ENCODE data around the gene KLHL20.
A peak's percentile ranks its signal among the peaks of the same experiment; 100 is the strongest.
"Not testable (repeated sequence)": the region's sequence is repeated elsewhere in the genome, so short reads cannot be mapped to it uniquely, and the experiment has no call there.

KLHL20 gene

DNA sequence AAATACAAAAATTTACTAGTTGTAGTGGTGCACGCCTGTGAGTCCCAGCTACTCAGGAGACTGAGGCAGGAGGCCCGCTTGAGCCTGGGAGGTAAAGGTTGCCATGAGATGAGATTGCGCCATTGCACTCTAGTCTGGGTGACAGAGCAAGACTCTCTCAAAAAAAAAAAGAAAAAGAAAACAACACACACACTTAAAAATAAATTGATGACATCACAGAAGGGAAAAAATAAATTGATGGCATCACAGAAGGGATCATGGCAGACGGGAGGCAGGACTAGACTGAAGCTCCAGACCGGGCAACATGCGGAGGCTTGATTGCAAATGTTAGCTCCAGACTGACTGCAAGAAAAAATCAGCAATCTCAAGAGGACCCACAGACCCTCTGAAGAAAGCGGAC is 43.3 kb downstream of the KLHL20 start:
- DNase-seq: no peak

DNA sequence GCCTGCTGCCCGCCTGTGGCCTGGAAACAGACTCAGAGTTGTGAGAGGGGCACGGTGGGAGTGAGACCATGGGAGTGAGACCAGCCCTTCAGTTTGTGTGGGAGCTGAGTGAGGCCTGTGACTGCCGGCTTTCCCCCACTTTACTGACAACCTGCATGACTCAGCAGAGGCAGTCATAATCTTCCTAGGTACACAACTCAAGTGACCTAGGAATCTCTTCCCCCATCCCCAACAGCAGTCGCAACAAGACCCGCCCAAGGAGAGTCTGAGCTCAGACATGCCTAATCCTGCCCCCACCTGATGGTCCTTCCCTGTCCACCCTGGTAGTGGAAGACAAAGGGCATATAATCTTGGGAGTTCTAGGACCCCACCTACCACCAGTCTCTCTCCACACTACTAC is 44.2 kb downstream of the KLHL20 start:
- no peak for DNase-seq

DNA sequence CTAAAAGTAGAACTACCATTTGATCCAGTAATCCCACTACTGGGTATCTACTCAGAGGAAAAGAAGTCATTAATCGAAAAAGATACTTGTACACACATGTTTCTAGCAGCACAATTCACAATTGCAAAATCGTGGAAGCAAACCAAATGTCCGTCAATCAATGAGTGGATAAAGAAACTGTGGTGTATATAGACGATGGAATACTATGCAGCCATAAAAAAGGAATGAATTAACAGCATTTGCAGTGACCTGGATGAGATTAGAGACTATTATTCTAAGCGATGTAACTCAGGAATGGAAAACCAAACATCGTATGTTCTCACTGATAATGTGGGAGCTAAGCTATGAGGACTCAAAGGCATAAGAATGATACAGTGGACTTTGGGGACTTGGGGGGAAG is 49.5 kb downstream of the KLHL20 start:
- not testable (repeated sequence) for DNase-seq

DNA sequence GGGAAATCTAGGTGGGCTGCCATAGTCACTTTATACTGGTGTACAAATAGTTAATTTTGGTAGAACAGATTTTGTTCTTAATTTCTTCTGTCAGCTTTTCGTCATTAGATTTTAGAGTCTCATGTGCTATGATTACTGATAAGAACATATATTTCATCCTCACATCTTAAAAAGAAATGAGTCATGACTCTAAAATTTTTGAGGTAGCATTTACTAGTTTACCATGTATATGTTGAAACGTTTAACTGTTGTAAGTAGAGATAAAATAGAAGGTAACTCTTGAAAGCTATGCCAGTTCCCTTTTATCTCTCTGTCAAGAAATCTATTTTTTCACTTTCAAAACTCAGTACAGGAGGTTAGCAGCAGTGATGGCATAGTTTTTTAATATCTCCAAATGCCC is 53.4 kb downstream of the KLHL20 start:
- DNase-seq: no peak

DNA sequence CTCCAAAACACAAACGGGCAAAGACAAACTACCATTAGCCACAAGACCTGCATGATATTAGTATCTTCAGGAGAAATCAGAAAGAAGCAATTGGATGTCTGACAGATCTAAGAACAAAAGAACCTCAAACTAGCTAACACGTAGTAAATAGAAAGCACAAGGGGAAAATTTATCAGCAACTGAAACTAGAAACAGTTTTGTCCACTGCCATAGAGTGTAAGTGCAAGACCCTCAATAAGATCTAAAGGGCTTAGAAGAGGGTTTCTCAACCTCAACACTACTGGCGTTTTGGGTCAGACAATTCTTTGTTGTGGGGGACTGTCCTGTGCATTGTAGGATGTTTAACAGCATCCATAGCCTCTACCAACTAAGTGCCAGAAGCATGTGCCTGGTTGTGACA is 54.0 kb downstream of the KLHL20 start:
- DNase-seq: no peak

DNA sequence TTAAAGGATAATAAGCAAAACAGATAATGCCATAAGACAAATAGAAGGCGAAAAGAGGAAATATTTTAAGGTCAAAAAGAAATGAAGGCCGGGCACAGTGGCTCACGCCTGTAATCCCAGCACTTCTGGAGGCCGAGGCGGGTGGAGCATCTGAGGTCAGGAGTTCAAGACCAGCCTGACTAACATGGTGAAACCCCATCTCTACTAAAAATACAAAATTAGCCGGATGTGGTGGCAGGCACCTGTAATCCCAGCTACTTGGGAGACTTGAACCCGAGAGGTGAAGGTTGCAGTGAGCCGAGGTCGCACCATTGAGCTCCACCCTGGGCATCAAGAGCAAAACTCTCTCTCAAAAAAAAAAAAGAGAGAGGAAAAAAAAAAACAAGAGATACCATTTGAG is 55.5 kb downstream of the KLHL20 start:
- DNase-seq: not testable (repeated sequence)

DNA sequence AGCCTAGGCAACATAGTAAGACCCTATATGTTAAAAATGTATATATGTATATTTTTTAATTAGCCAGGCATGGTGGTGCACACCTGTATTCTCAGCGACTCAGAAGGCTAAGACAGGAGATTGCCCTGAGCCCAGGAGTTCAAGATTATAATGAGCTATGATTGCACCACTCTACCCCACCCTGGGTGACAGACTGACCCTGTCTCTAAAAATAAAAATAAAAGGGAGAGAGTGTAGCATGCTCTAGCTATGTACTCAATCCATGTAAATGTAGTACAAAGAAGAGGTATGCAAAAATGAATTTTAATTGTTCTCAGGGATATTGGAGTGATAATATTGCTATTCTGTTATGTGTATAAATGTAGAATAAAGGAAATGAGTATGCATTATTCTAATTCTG is 56.8 kb downstream of the KLHL20 start:
- no peak for DNase-seq

DNA sequence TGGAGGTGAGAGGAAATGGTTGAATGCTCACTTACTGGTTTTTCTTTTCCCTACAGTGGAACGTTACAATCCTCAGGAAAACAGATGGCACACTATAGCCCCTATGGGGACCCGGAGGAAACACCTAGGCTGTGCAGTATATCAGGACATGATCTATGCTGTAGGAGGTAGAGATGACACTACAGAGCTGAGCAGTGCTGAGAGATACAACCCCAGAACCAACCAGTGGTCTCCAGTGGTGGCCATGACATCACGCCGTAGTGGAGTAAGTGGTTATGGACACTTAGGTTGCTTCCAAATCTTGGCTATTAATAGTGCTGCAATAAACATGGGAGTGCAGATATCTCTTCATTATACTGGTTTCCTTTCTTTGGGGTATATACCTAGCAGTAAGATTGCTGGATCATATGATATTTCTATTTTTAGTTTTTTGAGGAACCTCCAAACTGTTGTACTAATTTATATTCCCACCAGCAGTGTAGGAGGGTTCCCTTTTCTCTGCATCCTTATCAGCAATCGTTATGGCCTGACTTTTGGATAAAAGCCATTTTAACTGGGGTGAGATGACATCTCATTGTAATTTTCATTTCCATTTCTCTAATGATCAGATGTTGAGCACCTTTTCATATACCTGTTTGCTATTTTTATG is 60.9 kb downstream of the KLHL20 start:
- DNase-seq: no peak

DNA sequence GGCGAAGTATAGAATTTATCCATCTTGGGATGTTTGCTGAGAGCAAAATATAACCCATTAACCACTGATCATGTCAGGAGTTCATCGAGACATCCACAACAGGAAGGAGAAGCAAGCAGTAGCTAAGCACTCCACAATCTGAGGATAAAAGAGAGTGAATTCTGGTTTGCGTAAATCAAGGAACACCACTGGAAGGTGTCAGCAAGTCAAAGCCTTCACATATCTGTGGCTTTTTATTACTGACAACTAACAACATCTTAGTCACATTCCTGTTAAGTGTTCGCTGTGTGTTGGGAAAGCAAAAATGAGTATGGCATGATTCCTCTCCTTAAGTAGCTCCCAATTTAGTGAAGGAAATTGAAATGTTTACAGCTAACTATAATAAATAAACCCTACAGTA is 65.2 kb downstream of the KLHL20 start:
- DNase-seq: no peak

DNA sequence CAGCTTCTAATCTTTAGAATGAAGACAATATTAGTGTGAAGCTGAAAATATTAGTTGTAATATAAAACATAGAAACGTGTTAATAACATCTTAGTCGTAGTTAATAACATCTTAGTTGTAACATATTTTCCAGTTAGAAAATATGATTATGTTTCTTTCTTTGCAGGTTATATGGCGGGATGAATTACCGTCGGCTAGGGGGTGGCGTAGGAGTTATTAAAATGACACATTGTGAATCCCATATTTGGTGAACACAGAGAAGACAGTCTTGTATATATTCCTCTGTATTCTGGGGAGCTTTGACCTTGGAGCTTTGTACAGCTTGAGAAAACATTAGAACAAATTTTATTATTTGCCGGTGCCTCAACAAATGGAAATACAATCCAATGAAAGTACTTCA is 70.2 kb downstream of the KLHL20 start:
- no peak for DNase-seq

DNA sequence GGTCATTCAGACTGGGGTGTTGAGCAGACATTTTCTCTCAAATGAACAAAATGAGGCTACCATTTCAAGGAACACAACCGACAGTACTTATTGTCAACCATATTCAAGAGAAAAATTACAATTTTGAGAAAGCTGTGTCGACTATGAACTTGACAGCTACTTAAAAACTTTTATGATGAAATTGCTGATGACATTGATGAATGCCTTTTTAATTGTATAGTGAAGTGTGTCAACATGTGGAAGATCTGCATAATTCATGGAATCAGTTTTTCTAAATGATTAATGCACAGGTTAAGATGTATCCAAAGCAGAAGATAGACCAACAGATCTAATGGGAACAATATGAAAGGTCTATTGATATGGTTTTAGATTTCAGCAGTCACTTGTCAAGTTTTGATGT is 75.1 kb downstream of the KLHL20 start:
- DNase-seq: no peak

DNA sequence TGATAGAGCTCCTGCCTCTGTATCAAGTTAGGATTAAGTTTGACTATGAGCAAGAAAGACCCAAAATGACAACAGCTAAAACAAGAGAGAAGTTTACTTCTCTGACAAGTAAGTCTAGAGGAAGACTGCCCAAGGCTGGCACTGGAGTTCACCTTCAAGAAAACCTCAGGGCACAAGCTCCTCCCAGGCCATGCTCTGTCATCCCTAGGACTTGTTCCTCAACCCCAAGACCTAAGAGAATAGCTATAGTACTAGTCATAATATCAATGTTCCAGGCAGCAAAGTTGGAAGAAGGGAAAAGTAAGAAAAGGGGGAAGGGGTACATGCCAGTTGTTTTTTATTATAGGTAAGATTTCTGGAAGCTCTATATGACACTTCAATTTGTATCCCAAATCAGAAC is 83.3 kb downstream of the KLHL20 start:
- DNase-seq: no peak

DNA sequence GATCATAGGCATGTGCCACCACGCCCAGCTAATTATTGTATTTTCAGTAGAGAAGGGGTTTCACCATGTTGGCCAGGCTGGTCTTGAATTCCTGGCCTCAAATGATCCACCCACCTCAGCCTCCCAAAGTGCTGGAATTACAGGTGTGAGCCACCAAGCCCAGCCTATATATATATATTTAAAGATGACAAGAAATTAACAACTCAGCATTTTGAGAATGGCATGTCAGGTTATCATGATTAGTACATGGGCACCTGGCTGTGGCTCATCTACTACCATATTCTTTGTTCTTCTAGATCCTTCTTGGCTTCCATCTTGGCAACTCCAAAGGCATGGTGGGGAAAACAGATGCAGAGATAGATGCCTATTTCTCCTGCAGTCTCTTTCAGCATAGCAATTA is 85.2 kb downstream of the KLHL20 start:
- not testable (repeated sequence) for DNase-seq

DNA sequence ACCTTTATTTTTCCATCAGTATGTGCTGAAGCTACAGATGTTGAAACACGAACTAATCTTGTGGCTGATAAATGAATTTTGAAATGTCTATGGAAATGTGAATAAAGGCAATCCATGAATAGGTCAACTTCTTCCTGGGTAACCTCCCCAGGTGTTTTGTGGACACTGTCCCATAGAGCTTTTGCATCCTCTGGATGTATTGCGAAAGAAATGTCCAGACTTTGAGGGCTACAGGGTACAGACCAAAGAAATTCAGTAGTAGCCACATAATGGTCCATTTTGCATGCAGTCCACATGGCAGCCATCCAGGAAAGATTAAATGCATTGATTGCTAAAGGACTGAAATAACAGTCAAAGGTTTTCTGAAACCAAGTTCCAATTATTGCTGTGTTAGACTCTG is 88.2 kb downstream of the KLHL20 start:
- DNase-seq: no peak

DNA sequence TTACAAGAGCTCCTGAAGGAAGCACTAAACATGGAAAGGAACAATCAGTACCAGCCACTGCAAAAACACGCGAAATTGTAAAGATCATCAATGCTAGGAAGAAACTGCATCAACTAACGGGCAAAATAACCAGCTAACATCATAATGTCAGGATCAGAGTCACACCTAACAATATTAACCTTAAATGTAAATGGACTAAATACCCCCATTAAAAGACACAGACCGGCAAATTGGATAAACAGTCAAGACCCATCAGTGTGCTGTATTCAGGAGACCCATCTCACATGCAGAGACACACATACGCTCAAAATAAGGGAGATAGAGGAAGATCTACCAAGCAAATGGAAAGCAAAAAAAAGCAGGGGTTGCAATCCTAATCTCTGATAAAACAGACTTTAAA is 98.9 kb downstream of the KLHL20 start:
- DNase-seq: not testable (repeated sequence)

DNA sequence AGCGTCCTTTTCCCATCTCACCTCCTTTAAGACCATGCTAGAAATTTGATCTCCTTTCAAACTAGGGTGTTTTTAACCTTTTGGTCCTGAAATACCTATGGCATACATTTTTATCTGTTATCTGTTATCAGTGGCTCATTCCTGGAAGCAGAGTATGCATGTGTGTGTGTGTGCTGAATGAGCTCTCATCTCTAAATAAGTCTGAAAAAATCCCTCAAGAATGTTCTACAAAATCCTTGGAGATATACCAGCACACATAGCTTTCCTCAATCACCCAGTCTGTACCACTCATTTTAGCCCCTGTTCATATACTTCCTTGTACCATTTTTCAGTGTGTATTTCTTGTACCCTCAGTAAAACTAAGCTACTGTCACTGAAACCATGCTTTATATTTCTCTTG is 103.7 kb downstream of the KLHL20 start:
- DNase-seq: no peak

DNA sequence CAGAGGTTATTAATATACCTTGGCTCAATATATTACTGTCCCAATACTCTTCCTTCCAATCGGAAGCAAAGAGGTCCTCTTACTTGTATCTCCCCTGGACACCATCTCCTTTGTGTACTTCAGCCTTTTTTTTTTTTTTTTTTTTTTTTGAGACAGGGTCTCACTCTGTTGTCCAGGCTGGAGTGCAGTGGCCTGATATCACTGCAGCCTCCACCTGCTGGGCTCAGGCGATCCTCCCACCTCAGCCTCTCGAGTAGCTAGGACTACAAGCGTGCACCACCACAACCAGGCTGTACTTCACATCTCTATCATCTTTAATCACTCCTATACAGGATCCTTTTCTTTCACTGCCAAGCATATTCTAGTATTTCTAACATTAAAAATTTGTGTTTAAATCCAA is 106.9 kb downstream of the KLHL20 start:
- no peak for DNase-seq

DNA sequence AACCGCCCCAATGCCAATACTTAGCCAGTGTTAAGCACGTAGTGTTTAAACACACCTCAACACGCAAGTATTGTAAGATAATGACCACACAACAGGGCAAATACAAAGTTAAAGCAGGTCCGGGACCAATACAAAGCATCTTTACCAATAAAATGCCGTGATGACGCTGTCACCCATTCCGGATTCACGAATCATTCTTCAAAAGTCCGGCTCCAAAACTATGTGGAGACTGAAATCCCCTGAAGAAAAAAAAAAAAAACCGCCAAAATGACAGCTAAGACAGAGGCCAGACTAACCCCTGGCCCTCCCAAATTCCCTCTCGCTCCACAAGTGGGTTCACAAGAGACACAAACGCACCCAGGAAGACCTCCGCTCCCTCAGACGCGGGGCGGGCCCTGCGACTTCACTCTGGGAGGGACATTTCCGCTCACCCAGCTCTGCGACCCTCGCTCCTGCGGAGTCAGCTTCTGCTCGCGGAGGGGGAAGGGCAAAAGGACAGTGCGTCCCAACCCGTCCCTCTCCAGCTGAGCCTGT is 109.1 kb downstream of the KLHL20 start:
- DNase-seq: no peak

DNA sequence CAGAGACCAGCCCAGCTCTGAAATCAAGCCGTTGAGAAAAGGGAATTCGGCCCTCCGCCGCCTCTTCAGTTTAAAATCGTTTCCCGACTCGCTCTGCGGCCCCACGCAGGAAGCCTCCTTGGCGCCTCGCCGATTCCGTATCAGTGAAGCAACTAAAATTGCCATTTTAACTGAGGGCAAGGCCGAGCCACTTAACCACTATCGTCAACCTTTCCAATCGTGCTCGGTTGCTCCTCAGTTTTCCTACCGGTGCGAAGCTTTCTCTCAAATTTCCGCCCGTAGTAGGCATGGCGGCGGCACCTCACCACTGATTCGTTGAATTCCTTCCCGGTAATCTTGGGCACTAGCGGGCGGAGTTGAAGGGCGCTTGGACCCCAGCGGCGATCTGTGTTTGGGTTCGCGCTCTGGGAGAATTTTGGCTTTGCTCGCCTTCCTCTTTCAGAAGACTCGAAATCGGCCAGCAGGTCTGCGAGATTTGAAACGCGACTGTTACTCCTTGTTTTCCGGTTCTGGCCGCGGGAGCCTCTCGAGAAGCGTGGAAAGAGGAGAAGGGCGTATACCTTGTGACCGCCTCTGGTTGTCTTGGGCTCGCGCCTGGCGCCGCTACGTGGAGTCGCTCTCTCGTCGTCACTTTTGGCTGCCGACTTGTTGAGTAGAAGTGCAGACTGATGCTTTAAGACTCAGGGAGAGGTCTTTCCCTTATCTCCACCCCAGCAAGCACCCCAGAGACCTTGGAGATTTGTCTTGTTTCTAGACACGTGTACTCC is 109.7 kb downstream of the KLHL20 start, which contains the start of the genes CENPL and DARS2:
TSS of gene CENPL (minus strand) at position 569 of the 767 bp plus-strand sequence. CDS start 13,584 bp downstream, outside the sequence.
TSS of gene DARS2 (plus strand) at position 359 of the 767 bp plus-strand sequence. CDS start 557 bp downstream, outside the sequence.
- DNase-seq: peak; percentile 99

DNA sequence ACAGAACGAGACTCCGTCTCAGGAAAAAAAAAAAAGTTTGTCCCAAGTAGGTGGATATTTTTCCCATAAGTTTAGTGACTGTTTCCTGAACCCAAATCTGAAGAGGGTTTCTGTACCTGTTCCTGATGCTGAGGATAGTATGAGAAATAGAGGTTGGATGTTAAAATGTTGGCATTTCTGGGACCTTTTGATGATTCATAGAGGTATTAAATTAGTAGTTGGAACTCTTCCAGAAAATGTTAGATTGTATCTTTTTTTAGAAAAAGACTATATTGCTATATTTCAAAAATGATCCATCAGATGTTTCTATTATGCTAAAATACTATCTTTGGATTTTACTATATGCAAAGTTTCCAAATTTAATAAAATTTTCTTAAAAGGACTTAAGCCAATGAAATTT is 112.8 kb downstream of the KLHL20 start:
- no peak for DNase-seq

DNA sequence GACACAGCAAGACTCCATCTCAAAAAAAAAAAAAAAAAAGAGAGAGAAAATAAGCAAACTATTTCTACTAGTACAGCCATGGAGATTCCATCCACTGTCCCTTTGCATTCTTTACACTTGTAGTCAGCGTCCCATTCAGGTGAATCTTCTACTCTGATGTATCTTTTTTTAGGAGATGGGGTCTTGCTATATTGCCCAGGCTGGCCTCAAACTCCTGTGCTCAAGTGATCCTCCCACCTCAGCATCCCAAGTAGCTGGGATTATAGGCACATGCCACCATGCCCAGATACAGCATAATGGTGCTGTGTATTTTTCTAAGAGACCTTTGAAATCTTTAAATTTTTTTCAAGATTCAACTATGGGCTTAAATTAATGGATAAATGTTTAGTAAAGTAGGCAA is 118.0 kb downstream of the KLHL20 start:
- no peak for DNase-seq

Data from NCI-H1092 (cell line).